WI38 (cell line): ENCODE data around the gene NSUN5.
"Not testable (repeated sequence)": the region's sequence is repeated elsewhere in the genome, so short reads cannot be mapped to it uniquely, and the experiment has no call there.

Experiments
- H3K4me3 ChIP-seq: 2 replicates; pipeline ENCODE4 v1.5.1; 2011; ENCODE audit warnings: low read depth, mild to moderate bottlenecking, control low read depth, low read length
- TF ChIP-seq, protein P1 (sequence below): IDR thresholded peaks from 2 replicates; pipeline ENCODE4 v1.5.1; 2012; ENCODE audit warnings: low read depth, mild to moderate bottlenecking, control low read depth, low read length

NSUN5 gene

DNA sequence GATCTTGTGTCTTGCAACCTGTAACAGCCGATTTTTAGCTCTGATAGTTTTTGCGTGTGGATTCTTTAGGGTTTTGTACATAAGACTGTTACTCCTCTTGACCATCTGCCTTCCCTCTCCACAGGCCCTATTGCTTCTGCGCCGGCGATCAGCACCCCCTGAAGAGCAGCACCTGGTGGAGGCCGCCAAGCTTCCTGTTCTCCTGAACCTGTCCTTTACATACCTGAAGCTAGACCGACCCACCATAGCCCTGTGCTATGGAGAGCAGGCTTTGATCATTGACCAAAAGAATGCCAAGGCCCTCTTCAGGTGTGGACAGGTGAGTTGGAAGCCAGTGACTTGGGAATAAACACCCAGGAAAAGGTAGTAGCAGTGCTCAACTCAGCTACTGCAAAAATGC is 31.9 kb upstream of the NSUN5 start:
- no peak overlapping the region for H3K4me3 ChIP-seq
- TF ChIP-seq, protein P1, sequence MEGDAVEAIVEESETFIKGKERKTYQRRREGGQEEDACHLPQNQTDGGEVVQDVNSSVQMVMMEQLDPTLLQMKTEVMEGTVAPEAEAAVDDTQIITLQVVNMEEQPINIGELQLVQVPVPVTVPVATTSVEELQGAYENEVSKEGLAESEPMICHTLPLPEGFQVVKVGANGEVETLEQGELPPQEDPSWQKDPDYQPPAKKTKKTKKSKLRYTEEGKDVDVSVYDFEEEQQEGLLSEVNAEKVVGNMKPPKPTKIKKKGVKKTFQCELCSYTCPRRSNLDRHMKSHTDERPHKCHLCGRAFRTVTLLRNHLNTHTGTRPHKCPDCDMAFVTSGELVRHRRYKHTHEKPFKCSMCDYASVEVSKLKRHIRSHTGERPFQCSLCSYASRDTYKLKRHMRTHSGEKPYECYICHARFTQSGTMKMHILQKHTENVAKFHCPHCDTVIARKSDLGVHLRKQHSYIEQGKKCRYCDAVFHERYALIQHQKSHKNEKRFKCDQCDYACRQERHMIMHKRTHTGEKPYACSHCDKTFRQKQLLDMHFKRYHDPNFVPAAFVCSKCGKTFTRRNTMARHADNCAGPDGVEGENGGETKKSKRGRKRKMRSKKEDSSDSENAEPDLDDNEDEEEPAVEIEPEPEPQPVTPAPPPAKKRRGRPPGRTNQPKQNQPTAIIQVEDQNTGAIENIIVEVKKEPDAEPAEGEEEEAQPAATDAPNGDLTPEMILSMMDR: no peak

DNA sequence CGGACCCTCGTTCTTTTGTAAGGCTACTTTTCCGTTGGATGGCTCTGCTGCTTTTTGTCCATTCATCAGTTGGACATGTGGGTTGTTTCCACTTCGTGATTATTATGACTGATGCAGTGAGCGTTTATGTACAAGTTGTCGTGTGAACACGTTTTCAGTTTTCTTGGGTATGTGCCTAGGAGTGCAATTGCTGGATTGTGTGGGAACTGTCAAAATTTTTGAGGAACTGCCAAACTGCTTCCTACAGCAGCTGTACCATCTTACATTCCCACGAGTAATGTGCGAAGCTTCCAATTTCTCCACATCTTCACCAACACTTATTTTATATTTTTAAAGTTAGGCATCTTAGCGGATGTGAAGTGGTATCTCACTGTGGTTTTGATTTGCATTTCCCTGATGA is 29.7 kb upstream of the NSUN5 start:
- TF ChIP-seq, protein P1: no peak
- no peak overlapping the region for H3K4me3 ChIP-seq

DNA sequence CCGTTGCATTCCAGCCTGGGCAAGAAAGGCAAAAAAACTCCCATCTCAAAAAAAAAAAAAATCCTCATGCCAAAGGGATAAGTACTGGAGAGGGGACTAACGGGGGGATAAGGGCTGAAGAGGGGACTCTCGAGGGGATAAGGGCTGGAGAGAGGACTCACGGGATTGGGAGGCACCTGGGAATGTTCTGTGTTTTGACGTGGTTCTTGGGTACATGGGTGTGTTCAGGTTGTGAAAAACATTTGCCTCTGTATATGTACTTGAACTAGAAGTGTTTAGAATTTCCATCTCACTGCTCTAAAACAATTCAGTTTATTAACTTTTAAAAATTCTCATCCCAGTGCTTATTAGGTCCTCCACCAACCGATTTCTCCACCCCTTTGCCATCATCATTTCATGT is 23.8 kb upstream of the NSUN5 start:
- TF ChIP-seq, protein P1: no peak
- H3K4me3 ChIP-seq: no peak overlapping the region

DNA sequence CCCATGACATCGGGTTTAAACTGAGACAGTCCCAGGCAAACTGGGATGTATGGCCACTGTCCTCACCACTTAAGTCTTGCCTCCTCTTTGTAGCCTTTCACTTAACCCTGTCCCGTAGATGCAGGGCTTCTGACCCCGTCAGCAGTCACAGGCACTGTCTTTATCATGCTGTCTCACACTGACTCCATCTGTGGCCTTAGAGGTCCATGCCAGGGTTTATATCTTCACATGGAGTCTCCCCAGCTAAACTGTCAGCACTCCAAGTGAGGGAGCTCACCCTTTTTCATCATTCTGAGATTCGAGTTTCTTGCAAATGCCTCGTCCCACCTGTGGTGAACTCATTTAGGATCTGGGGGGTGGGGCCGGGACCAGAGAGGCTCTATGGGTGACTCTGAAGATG is 22.1 kb upstream of the NSUN5 start:
- H3K4me3 ChIP-seq: no peak overlapping the region
- TF ChIP-seq, protein P1: no peak

DNA sequence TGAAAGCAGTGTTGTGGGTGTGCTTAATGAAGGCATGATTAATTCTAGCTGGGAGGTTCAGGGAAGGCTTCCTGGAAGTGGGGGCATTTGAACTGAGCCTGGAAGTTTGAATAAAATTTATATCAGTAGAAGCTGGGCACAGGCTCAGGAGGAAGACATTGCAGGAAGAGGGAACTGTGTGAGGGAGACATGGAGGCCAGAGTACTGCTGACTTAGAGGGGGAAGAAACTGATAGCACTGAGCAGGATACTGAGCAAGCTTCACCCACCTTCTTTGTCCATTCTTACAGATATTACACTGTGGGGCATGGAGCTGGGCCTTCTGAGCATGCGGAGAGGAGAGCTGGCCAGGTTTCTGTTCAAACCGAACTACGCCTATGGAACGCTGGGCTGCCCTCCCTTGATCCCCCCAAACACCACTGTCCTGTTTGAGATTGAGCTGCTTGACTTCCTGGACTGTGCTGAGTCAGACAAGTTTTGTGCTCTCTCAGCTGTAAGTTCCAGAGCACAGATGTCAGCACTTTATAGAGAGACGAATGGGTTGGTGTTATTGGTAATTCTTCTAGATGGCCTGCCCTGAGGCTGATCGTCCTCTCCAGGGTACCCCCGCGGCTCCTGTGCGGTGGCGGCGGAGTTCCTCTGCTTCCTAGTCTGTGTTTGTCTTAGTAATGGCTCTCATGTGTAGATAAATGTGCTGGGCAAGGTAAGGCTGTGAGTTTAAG is 21.4 kb upstream of the NSUN5 start:
- H3K4me3 ChIP-seq: no peak overlapping the region
- TF ChIP-seq, protein P1: no peak

DNA sequence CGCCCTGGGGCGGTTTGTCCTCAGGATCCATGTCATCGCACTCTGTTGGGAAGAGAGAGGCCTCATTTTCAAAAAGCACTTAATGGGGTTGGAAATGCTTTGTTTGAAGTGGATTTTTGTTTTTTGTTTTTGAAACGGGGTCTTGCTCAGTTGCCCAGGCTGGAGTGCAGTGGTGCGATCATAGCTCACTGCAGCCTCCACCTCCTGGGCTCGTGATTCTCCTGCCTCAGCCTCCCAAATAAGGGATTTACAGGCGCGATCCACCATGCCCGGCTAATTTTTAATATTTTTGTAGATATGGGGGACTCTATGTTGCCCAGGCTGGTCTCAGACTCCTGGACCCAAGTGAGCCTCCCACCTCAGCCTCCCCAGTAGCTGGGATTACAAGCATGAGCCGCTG is 20.1 kb upstream of the NSUN5 start:
- H3K4me3 ChIP-seq: no peak overlapping the region
- TF ChIP-seq, protein P1: no peak

DNA sequence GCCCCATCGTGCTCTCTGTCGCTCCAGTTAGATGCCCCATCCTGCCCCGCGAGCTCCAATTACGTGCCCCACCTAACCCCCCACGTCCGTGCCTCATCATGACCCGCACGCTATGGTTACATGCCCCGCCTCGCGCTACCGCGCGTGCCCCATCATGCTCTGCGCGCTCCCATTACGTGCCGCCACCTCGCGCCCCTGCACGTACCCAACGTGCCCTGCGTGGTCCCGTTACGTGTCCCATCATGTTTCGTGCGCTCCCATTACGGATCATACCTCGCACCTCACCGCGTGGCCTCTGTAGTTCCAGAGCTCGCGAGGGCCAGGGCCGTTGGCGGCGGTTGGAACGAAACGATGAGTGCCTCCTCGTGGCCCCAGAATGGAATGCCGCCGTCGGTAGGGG is 19.3 kb upstream of the NSUN5 start, which contains the start of the genes FKBP6 and TRIM50:
TSS of gene FKBP6 (plus strand) at position 240 of the 400 bp plus-strand sequence. CDS start 268 bp downstream, outside the sequence.
TSS of gene TRIM50 (minus strand) at position 161 of the 400 bp plus-strand sequence. CDS start 3,295 bp downstream, outside the sequence.
- H3K4me3 ChIP-seq: not testable (repeated sequence)

DNA sequence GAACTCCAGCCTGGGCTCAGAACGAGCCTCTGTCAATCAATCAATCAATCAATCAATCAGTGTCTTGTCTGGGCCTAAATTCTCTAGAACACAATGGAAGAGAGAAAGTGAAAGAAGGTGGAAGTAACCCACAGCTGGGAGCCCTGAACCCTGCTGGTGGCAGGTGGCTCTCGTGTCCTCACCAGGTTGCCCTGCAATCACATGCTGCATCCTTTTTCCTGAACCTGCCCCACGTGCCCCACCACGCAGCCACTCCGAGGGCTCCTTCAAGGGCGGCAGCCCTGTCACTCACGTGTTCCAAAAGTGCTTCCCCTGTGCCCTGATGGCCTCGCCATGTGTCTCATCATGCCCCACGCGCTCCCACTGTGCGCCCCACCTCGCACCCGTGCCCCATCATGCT is 18.8 kb upstream of the NSUN5 start:
- not testable (repeated sequence) for H3K4me3 ChIP-seq

DNA sequence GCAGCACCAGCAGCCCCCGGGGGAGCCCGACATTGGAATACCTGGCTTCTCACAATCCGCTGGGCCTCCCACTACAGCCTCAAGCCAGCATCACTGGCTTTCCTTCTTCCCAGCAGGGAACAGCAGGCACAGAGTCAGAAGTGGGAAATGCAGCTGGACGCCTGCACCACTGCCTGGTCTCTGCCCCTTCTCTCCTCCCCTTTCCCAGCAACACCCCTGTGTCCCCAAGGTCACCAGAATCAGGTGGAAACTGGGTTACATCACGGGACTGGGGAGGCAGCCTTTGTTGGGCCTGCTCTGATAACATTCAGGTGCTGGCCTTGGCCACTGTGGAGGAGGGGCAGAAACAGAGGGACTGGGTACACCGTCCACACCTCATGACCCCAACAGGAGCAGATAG is 16.8 kb upstream of the NSUN5 start:
- H3K4me3 ChIP-seq: not testable (repeated sequence)
